Activated naive CD8-positive, alpha-beta T cell treated with anti-CD3 and anti-CD28 coated beads, Interleukin-2, amount 10 ng/mL, durations not matched to agents 7 days and 5 days (primary cell): ENCODE data around the gene RELA. TPM values are rescaled to one million over a fixed set of nuclear protein-coding genes. Genes with fewer than 3 reads are reported as not detected.
A peak's percentile ranks its signal among the peaks of the same experiment; 100 is the strongest.

Source experiments
- ATAC-seq: fragments of 150-1000 bp; cut with Tn5 transposase; one replicate; pipeline ENCODE4 v1.10.0; 2021; ENCODE audit warnings: low read depth, moderate library complexity
- POLR2A ChIA-PET: fragments of 350-600 bp; sonication (Branson Sonifier 250); formaldehyde crosslinking; loops from one replicate; lab custom pipeline; 2021; ENCODE audit warnings: antibody characterized with exemption; lab: Charles Lee
- DNase-seq: peaks from one replicate; pipeline ENCODE4 v3.0.0; 2021
- H3K27ac Mint-ChIP-seq: one replicate; pipeline ENCODE4 v1.8.0; 2022; ENCODE audit warnings: mild to moderate bottlenecking, mixed read lengths
- H3K27me3 Mint-ChIP-seq: one replicate; pipeline ENCODE4 v1.8.0; 2022; ENCODE audit warnings: mild to moderate bottlenecking, moderate library complexity, mixed read lengths
- H3K36me3 Mint-ChIP-seq: one replicate; pipeline ENCODE4 v1.8.0; 2021; ENCODE audit warnings: mild to moderate bottlenecking, mixed read lengths
- H3K4me1 Mint-ChIP-seq: one replicate; pipeline ENCODE4 v1.8.0; 2021; ENCODE audit warnings: mixed read lengths
- H3K4me3 Mint-ChIP-seq: one replicate; pipeline ENCODE4 v1.8.0; 2022; ENCODE audit warnings: mild to moderate bottlenecking, moderate library complexity, mixed read lengths
- H3K9me3 Mint-ChIP-seq: one replicate; pipeline ENCODE4 v1.8.0; 2021; ENCODE audit warnings: mixed read lengths
- microRNA-seq: library from miRNA; unstranded; fragments of <30 nt; microRNA quantifications from one replicate; pipeline ENCODE4 v1.2.0, GENCODE V29; 2022
- total RNA-seq, 2 experiments: library from RNA; stranded (reverse); gene quantifications; one replicate each; pipeline ENCODE4 v1.2.3, GENCODE V29; 2021

The RELA gene
- total RNA-seq, 2 experiments from 2014 or later, result 112 to 117 TPM

DNA sequence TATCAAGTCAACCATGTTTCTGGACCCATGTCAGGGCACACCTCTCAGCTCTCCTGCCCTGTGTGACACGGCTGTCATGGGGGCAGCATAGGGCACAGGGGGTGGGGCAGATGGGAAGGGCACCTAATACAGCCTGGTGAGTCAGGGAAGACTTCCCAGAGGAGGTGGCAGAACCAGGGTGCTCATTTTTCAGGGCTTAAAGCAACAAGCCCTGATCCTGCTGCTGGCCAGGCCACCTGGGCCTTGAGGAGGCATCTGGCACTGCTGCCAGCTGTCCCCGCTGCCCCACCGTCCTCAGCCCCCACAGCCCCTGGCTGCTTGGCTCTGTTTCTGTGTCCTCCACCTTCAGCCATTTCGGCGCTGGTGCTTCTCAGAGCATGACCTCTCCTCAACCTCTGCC lies 53.1 kb downstream of the RELA start:
- Mint-ChIP-seq H3K27ac (peak overlapping the region; percentile 73), H3K36me3 (peaks cover 6% of the 10 kb centered on the region), H3K4me3 (no peak overlapping the region), H3K4me1 (peaks cover 20% of the 10 kb centered on the region), H3K9me3 (no peaks in the 10 kb centered on the region), H3K27me3 (no peaks in the 10 kb centered on the region)
- DNase-seq (no peak), ATAC-seq (no peak)
- POLR2A ChIA-PET, result interaction anchor here (0.5 to 1.8 kb wide), 4 partner anchors 14 to 29 kb away, joined by 3 to 7 read pairs (median 3); partner anchors contain the start of genes KCNK7 and SIPA1

DNA sequence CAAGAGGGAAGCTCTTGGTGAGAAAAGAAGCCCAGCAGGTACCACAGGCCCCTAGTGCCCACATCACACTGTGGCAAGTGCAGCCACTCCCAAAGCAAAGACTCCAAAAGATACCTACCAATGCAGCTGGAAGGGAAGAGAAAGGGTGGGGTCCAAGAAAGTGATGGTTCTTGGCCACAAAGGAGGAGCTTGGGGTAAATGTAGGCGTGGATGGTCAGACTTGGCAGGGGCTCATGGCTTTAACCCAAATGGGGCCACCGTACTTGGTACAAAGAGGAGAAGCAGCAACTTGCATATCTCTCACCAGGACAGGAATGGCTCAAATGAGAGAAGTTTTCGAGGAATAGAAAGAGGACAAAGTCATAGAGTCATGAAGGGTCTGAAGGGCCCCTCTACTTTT lies 53.5 kb downstream of the RELA start:
- ATAC-seq (no peak), DNase-seq (no peak)
- Mint-ChIP-seq H3K36me3 (peaks cover 6% of the 10 kb centered on the region), H3K9me3 (no peaks in the 10 kb centered on the region), H3K4me1 (peaks cover 20% of the 10 kb centered on the region), H3K27ac (peak overlapping the region; percentile 43), H3K4me3 (no peak overlapping the region), H3K27me3 (no peaks in the 10 kb centered on the region)
- POLR2A ChIA-PET, result interaction anchor here (0.7 to 1.4 kb wide), 4 partner anchors 14 to 102 kb away, joined by 3 read pairs; partner anchors contain the start of genes FAM89B and KCNK7

DNA sequence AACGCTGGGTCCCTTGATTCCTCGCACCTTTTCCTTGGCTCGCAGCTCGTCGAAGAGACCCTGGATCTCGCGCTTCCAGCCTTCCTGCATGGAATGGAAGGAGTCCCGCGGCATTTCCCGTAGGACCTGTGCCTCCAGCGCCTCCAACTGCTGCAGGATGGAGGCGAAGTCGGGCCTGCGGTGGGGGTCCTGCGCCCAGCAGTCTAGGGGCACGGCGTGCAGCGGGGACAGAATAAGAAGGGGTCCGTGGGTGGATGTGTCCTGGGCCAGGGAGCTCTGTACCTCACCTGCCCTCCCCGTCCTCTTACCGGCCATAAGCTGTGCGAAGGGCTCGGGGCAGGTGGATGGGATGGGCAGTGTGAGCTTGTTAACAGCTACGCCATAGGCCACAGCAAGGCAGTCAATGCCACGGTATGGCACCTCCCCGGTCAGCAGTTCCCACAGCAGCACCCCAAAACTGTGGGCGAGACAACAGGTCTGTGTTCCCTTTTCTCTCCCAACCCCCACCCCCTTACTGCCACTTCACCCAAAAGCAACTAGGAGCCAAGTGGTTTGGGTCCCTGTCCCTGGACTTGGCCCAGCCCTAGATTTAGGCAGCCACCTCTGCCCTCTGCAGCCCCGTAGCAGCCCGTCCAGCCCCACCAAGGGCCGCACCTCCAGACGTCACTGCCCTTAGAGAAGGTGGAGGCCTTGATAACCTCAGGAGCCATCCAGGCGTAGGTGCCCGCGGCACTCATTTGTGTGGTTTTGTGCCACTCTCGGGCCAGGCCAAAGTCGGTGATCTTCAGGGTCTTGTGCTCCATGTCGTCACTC lies 54.9 kb downstream of the RELA start:
- no peaks in the 10 kb centered on the region for H3K27me3 Mint-ChIP-seq
- ATAC-seq (no peak), DNase-seq (no peak)
- POLR2A ChIA-PET, result interaction anchor here (0.5 kb wide), 1 partner anchor 99 kb away, joined by 3 read pairs; no protein-coding TSS in a partner anchor
- peaks cover 11% of the 10 kb centered on the region for H3K36me3 Mint-ChIP-seq
- peaks cover 20% of the 10 kb centered on the region for H3K4me1 Mint-ChIP-seq
- no peak overlapping the region for H3K27ac Mint-ChIP-seq
- no peak overlapping the region for H3K4me3 Mint-ChIP-seq
- H3K9me3 Mint-ChIP-seq, result no peaks in the 10 kb centered on the region

DNA sequence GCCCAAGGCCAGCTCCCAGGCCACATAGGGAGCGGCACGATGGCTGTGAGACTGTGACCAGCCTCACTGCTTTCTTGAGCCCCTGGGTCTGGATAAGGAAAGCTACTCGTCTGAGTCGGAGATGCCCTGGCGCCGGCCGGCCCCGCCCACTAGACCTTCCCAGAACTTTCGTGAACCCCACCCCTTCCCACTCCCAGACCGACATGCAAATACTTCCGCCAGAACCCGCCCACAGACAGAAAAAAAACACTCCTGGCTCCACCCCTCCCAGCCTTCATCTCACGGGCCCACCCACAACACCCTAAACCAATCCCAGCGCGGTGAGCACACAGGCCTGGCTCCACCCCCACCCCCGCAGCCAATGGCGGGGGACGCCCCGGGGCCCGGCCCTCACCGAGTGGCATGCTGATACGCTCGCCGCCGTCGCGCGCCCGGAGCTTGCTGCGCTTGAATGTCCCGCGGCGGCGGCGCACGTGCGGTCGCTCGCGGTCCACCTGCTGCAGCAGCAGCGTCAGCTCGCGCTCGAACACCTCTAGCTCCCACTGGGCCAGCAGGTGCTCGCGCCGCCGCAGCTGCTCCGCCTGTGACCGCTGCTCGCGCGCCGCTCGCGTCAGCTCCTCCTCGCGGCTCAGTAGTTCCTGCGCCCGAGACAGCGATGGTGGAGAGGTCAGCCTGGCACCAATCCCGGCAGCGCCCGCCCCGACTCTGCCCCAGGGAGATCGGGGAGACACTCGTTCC lies 55.7 kb downstream of the RELA start:
- DNase-seq (no peak), ATAC-seq (no peak)
- Mint-ChIP-seq H3K9me3 (no peaks in the 10 kb centered on the region), H3K27me3 (no peaks in the 10 kb centered on the region), H3K4me3 (no peak overlapping the region), H3K36me3 (peaks cover 9% of the 10 kb centered on the region), H3K27ac (no peak overlapping the region), H3K4me1 (peaks cover 14% of the 10 kb centered on the region)
- POLR2A ChIA-PET, result interaction anchor here (0.5 kb wide), 1 partner anchor 98 kb away, joined by 3 read pairs; no protein-coding TSS in a partner anchor

DNA sequence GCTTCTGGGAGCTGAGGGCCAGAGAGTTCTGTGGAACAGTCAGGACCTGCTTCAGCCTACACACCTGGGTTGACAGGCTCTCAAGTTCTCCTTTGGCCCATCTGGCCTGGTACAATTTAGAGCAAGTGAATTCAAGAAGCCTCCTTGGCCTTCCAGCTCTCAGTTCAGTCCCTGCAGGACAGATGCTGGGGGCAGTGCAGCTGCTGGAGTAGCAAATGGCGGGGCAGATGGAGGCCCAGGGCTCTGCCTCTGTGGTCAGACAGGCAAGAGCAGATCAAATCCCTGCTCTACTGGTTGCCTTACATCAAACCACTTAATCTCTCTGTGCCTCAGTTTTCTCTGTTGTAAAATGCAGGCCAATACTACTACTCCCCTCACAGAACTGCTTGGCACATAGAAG lies 58.5 kb downstream of the RELA start:
- ATAC-seq (no peak), DNase-seq (no peak)
- POLR2A ChIA-PET, result interaction anchor here (0.8 to 1.4 kb wide), 3 partner anchors 8 to 17 kb away, joined by 3 to 5 read pairs (median 4); partner anchors contain the start of gene PCNX3
- Mint-ChIP-seq H3K36me3 (peaks cover 7% of the 10 kb centered on the region), H3K27me3 (no peaks in the 10 kb centered on the region), H3K9me3 (no peaks in the 10 kb centered on the region), H3K4me1 (no peaks in the 10 kb centered on the region), H3K4me3 (no peak overlapping the region), H3K27ac (no peak overlapping the region)

Small RNA genes within 50 kb of the gene (microRNA-seq; reads per million reads assigned to microRNA genes)
- gene MIR4489 (not detected), gene MIR4690 (not detected)

Other genes with a start within 250 kb of the RELA start
- 100 to 1,000 TPM; 402 to 407 TPM for gene NEAT1, start 240.1 kb downstream of the RELA start, total RNA-seq
- over 10,000 TPM; 13,719 to 14,448 TPM for gene MALAT1, start 163.9 kb downstream of the RELA start, total RNA-seq
- 10 to 100 TPM; 74.2 to 74.9 TPM for gene SCYL1, start 137.8 kb downstream of the RELA start, total RNA-seq
- gene LTBP3, start 104.6 kb downstream of the RELA start, total RNA-seq, result 100 to 1,000 TPM; 116 to 119 TPM
- 10 to 100 TPM; 27.2 to 30.0 TPM for gene ZNRD2, start 92.4 kb downstream of the RELA start, total RNA-seq
- 10 to 100 TPM; 40.9 to 44.1 TPM for gene FAM89B, start 90.4 kb downstream of the RELA start, total RNA-seq
- gene EHBP1L1, start 86.9 kb downstream of the RELA start, total RNA-seq, result 100 to 1,000 TPM; 118 to 120 TPM
- 1 to 10 TPM in 1 of 2 experiments, under 1 TPM in 1; 0.96 to 1.0 TPM for gene KCNK7, start 67.1 kb downstream of the RELA start, total RNA-seq
- 10 to 100 TPM; 69.9 to 73.1 TPM for gene MAP3K11, start 48.7 kb downstream of the RELA start, total RNA-seq
- gene PCNX3, start 47.1 kb downstream of the RELA start, total RNA-seq, result 10 to 100 TPM; 57.2 to 60.2 TPM
- gene SIPA1, start 24.8 kb downstream of the RELA start, total RNA-seq, result 100 to 1,000 TPM; 245 to 266 TPM
- gene KAT5, start 49.3 kb upstream of the RELA start, total RNA-seq, result 10 to 100 TPM; 75.6 to 82.6 TPM
- 10 to 100 TPM; 74.8 to 84.2 TPM for gene RNASEH2C, start 57.9 kb upstream of the RELA start, total RNA-seq
- 10 to 100 TPM; 27.9 to 29.0 TPM for gene AP5B1, start 118.1 kb upstream of the RELA start, total RNA-seq
- under 1 TPM; 0.14 to 0.17 TPM for gene OVOL1, start 124.1 kb upstream of the RELA start, total RNA-seq
- 1 to 10 TPM; 2.6 to 3.6 TPM for gene SNX32, start 171.0 kb upstream of the RELA start, total RNA-seq
- 1,000 to 10,000 TPM; 1,357 to 1,424 TPM for gene CFL1, start 195.3 kb upstream of the RELA start, total RNA-seq
- 100 to 1,000 TPM; 102 to 110 TPM for gene MUS81, start 197.5 kb upstream of the RELA start, total RNA-seq
- gene EFEMP2, start 209.9 kb upstream of the RELA start, total RNA-seq, result 10 to 100 TPM; 15.3 to 20.0 TPM
- gene CTSW, start 216.9 kb upstream of the RELA start, total RNA-seq, result 100 to 1,000 TPM; 161 to 175 TPM
- gene FIBP, start 225.6 kb upstream of the RELA start, total RNA-seq, result 10 to 100 TPM; 78.2 to 82.9 TPM
- 10 to 100 TPM; 59.8 to 66.3 TPM for gene CCDC85B, start 227.8 kb upstream of the RELA start, total RNA-seq
- 1 to 10 TPM; 1.9 to 2.0 TPM for gene FOSL1, start 237.5 kb upstream of the RELA start, total RNA-seq